ENCODE data around the gene IZUMO2. TPM values are rescaled to one million over a fixed set of nuclear protein-coding genes. Genes with fewer than 3 reads are reported as not detected.

Gene IZUMO2
- polyA plus RNA-seq, 1 of the 3 experiments (the other 2 are of a cell fraction) = not detected

- TF ChIP-seq USF1 (IDR thresholded peaks at IDR 0.05; ENCODE audit: borderline replicate concordance, low read depth) (no peak), YY1 (IDR thresholded peaks at IDR 0.05; ENCODE audit: low read depth) (no peak), TCF12 (IDR thresholded peaks at IDR 0.05) (no peak), ELF1 (IDR thresholded peaks at IDR 0.05) (no peak), SIN3A (IDR thresholded peaks at IDR 0.05; ENCODE audit: borderline replicate concordance, low read depth, low read length) (no peak)
- TF ChIP-seq, protein P1, sequence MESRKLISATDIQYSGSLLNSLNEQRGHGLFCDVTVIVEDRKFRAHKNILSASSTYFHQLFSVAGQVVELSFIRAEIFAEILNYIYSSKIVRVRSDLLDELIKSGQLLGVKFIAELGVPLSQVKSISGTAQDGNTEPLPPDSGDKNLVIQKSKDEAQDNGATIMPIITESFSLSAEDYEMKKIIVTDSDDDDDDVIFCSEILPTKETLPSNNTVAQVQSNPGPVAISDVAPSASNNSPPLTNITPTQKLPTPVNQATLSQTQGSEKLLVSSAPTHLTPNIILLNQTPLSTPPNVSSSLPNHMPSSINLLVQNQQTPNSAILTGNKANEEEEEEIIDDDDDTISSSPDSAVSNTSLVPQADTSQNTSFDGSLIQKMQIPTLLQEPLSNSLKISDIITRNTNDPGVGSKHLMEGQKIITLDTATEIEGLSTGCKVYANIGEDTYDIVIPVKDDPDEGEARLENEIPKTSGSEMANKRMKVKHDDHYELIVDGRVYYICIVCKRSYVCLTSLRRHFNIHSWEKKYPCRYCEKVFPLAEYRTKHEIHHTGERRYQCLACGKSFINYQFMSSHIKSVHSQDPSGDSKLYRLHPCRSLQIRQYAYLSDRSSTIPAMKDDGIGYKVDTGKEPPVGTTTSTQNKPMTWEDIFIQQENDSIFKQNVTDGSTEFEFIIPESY (IDR thresholded peaks at IDR 0.05; ENCODE audit: borderline replicate concordance, low read depth) = no peak
These were observed 39.8 kb upstream of the IZUMO2 start (continued) for GRCh38 chr19:50202962-50203280.

DNA sequence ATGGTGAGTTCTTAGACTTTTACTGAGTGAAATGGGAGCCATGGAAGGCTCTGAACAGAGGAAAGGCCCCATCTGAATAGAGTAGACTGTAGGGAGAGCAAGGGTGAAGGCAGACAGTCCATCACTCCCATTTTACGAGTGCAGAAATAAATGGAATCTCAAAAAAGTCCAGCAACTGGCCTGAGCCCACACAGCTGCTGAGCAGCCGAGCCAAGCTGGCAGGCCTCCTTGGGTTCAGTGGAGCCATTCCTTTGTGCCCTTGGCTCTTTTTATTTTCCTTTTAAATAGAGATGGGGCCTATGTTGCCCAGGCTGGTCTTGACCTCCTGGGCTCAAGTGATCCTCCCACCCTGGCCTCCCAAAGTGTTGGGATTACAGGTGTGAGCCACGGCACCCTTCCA is 39.3 kb upstream of the IZUMO2 start:
- TF ChIP-seq RAD21 (IDR thresholded peaks at IDR 0.05; ENCODE audit: low read length) = no peak
- no peaks in the 10 kb centered on the region for H4K20me1 ChIP-seq (ENCODE audit: insufficient read depth)
- POLR2A ChIA-PET = no interaction called here
- H3K27me3 ChIP-seq (ENCODE audit: insufficient read depth) = peaks cover 76% of the 10 kb centered on the region
- H3F3A ChIP-seq (replicated peaks; ENCODE audit: insufficient read depth) = no peaks in the 10 kb centered on the region
- H3K36me3 ChIP-seq (replicated peaks in 1 of 2; ENCODE audit: control insufficient read depth in 1 of 2, insufficient read depth in 2 of 2, low read length in 1 of 2) = no peaks in the 10 kb centered on the region
- H3K4me2 ChIP-seq = no peak overlapping the region
- no peaks in the 10 kb centered on the region for H3K9me3 ChIP-seq
- WGBS (ENCODE audit: low lambda C conversion rate) = 21% methylated on average over 3 of the region's 3 CpGs
- CTCF ChIA-PET = no interaction called here
- H3K9ac ChIP-seq = no peak overlapping the region
- no peak overlapping the region for H3K27ac ChIP-seq (ENCODE audit: low read depth in 2 of 2, low read length in 1 of 2)
- no peak overlapping the region for H2AFZ ChIP-seq (ENCODE audit: low read depth)
- no peaks in the 10 kb centered on the region for H3K4me1 ChIP-seq (ENCODE audit: control insufficient read depth in 1 of 2, insufficient read depth in 2 of 2, low read depth in 1 of 2, low read length in 1 of 2)
- H3K9me2 ChIP-seq = no peaks in the 10 kb centered on the region
- DNase-seq = no peak
- H3K79me2 ChIP-seq (ENCODE audit: insufficient read depth) = no peaks in the 10 kb centered on the region
- H3K4me3 ChIP-seq (ENCODE audit: low read depth in 2 of 2, low read length in 1 of 2) = no peak overlapping the region

DNA sequence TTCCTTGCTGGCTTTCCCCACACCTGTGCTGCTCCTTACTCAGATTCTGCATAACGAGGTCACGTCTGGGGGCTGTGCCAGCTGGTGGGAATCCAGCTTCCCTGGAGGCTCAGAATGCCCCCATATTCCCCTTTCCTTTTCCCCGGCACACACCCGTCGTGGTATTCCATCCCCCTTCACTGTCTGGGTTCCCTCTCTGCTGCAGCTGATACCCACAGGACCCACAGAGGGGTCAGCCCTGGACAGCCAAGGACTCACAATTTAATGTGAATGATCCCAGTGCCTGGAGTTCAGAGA is 36.1 kb upstream of the IZUMO2 start:
- no peak for DNase-seq
- no peak for TF ChIP-seq NFIC (IDR thresholded peaks at IDR 0.05; ENCODE audit: borderline replicate concordance)
- TF ChIP-seq RFX5 (IDR thresholded peaks at IDR 0.05; ENCODE audit: low read length) = no peak
- TF ChIP-seq RXRA (IDR thresholded peaks at IDR 0.05; ENCODE audit: borderline replicate concordance, low read depth) = no peak
- no peak for TF ChIP-seq JUND (IDR thresholded peaks at IDR 0.05)
- no peak for TF ChIP-seq CTCF (IDR thresholded peaks at IDR 0.05)
- no peak for TF ChIP-seq ELF1 (IDR thresholded peaks at IDR 0.05)
- no peak for TF ChIP-seq RAD21 (IDR thresholded peaks at IDR 0.05; ENCODE audit: low read length)
- no peak for TF ChIP-seq GABPA (IDR thresholded peaks at IDR 0.05; ENCODE audit: low read depth)
- TF ChIP-seq TCF12 (IDR thresholded peaks at IDR 0.05) = no peak
- no peak for TF ChIP-seq YY1 (IDR thresholded peaks at IDR 0.05; ENCODE audit: low read depth)
- TF ChIP-seq NRF1 (IDR thresholded peaks at IDR 0.05; ENCODE audit: low read depth, low read length) = no peak
- no peak for TF ChIP-seq FOSL2 (IDR thresholded peaks at IDR 0.05; ENCODE audit: borderline replicate concordance, low read depth)
- no peak for TF ChIP-seq RCOR1 (IDR thresholded peaks at IDR 0.05; ENCODE audit: low read length)
- TF ChIP-seq TAF1 (IDR thresholded peaks at IDR 0.05; ENCODE audit: borderline replicate concordance, low read depth, low read length) = no peak
- TF ChIP-seq FOXJ3 (CRISPR knock-in tag; IDR thresholded peaks at IDR 0.05) = no peak
- H3K79me2 ChIP-seq (ENCODE audit: insufficient read depth) = no peaks in the 10 kb centered on the region
- H3K9me3 ChIP-seq = no peaks in the 10 kb centered on the region
- H3K27me3 ChIP-seq (ENCODE audit: insufficient read depth) = peaks cover 63% of the 10 kb centered on the region
- WGBS (ENCODE audit: low lambda C conversion rate) = 5% methylated on average over 5 of the region's 5 CpGs
- no peak overlapping the region for H3K27ac ChIP-seq (ENCODE audit: low read depth in 2 of 2, low read length in 1 of 2)
- no peaks in the 10 kb centered on the region for H3K9me2 ChIP-seq
- H3K4me1 ChIP-seq (ENCODE audit: control insufficient read depth in 1 of 2, insufficient read depth in 2 of 2, low read depth in 1 of 2, low read length in 1 of 2) = no peaks in the 10 kb centered on the region
- CTCF ChIA-PET = interaction anchor here (0.8 to 1.3 kb wide), 2 partner anchors 53 to 64 kb away, joined by 3 read pairs; no protein-coding TSS in a partner anchor
- no peaks in the 10 kb centered on the region for H3F3A ChIP-seq (replicated peaks; ENCODE audit: insufficient read depth)
- no peak overlapping the region for H3K9ac ChIP-seq
- H4K20me1 ChIP-seq (ENCODE audit: insufficient read depth) = no peaks in the 10 kb centered on the region
- H3K4me2 ChIP-seq = no peak overlapping the region
- POLR2A ChIA-PET = no interaction called here
- no peaks in the 10 kb centered on the region for H3K36me3 ChIP-seq (replicated peaks in 1 of 2; ENCODE audit: control insufficient read depth in 1 of 2, insufficient read depth in 2 of 2, low read length in 1 of 2)
- no peak overlapping the region for H2AFZ ChIP-seq (ENCODE audit: low read depth)
- no peak overlapping the region for H3K4me3 ChIP-seq (ENCODE audit: low read depth in 2 of 2, low read length in 1 of 2)

Measured in SK-N-SH (cell line).